Gastrocnemius medialis (tissue), 4 donors: ENCODE data around the gene MEX3A. TPM values are rescaled to one million over a fixed set of nuclear protein-coding genes. Genes with fewer than 3 reads are reported as not detected.
A peak's percentile ranks its signal among the peaks of the same experiment; 100 is the strongest.

Experiments used
- ATAC-seq, 2 donors: fragments of 150-250 bp; one replicate each; pipeline ENCODE4 v1.9.1; 2016
- DNase-seq, 2 donors: peaks; one replicate each; pipeline ENCODE4 v3.0.0-alpha.2; 2019
- H3K27ac ChIP-seq, 4 donors: fragments of 200-600 bp; sonication (generic); 1 replicate in 1 of 4; 2 replicates in 3 of 4; pipeline ENCODE4 v1.5.1; 2016 to 2018; ENCODE audit warnings: mild to moderate bottlenecking in 2 of 4, moderate library complexity in 1 of 4
- H3K27me3 ChIP-seq, 3 donors: fragments of 200-600 bp; sonication (generic) in 2 of 3; 1 replicate in 1 of 3; 2 replicates in 2 of 3; pipeline versions ENCODE4 v1.5.1 to v1.6.0; 2016 to 2019; ENCODE audit warnings: mild to moderate bottlenecking in 1 of 3, moderate library complexity in 1 of 3
- H3K36me3 ChIP-seq, 2 donors: fragments of 200-600 bp; sonication (generic) in 1 of 2; one replicate each; pipeline ENCODE4 v1.5.1; 2017 to 2018
- H3K4me1 ChIP-seq, 2 donors: fragments of 200-600 bp; sonication (generic) in 1 of 2; one replicate each; pipeline ENCODE4 v1.5.1; 2016 to 2017; ENCODE audit warnings: mild to moderate bottlenecking in 2 of 2
- H3K4me3 ChIP-seq, 4 donors: fragments of 200-600 bp; sonication (generic) in 3 of 4; 1 replicate in 1 of 4; 2 replicates in 3 of 4; pipeline ENCODE4 v1.5.1; 2016 to 2019; ENCODE audit warnings: mild to moderate bottlenecking in 2 of 4
- H3K9me3 ChIP-seq, 3 donors: fragments of 200-600 bp; sonication (generic) in 2 of 3; 1 replicate in 1 of 3; 2 replicates in 2 of 3; pipeline ENCODE4 v1.5.1; 2016 to 2019
- CTCF ChIP-seq, 5 experiments: fragments of 450-650 bp in 3 of 5; fragments of 200-600 bp in 2 of 5; sonication (generic) in 2 of 5; IDR thresholded peaks in 4 of 5; conservative IDR thresholded peaks in 1 of 5; 1 replicate in 4 of 5; 2 replicates in 1 of 5; pipeline ENCODE4 v1.5.1; 2016 to 2019; ENCODE audit warnings: antibody characterized with exemption in 5 of 5, mild to moderate bottlenecking in 3 of 5, moderate library complexity in 3 of 5
- POLR2A ChIP-seq, 2 donors: fragments of 450-650 bp; IDR thresholded peaks; one replicate each; pipeline ENCODE4 v1.6.1; 2017; ENCODE audit warnings: antibody characterized with exemption in 2 of 2, mild to moderate bottlenecking in 2 of 2, moderate library complexity in 2 of 2
- in situ Hi-C, 4 donors: fragments of 200-750 bp; cut with MboI; loops; one replicate each; pipeline versions ENCODE4 v1.15.0 to v1.8.0; 2017; ENCODE audit warnings: low sequenced_read_pairs in 4 of 4
- intact Hi-C: fragments of 100-400 bp; cut with DNase I; formaldehyde crosslinking; loops from one replicate; pipeline ENCODE4 v1.15.1; 2023; ENCODE audit warnings: low total_unique reads
- total RNA-seq, 4 donors: library from RNA; depleted of rRNA; stranded (reverse); fragments of >200 nt; gene quantifications; one replicate each; pipeline versions ENCODE4 v1.1.0 to v1.2.3, GENCODE V29; 2016

Gene MEX3A
- total RNA-seq, 4 donors from 2014 or later, result not detected

- TF ChIP-seq CTCF (IDR thresholded peaks at IDR 0.05 in 4 of 5, conservative IDR thresholded peaks at IDR 0.05 in 1 of 5) (no peak), POLR2A (IDR thresholded peaks at IDR 0.05) (no peak)
- no peak for DNase-seq
- Histone ChIP-seq H3K27me3 (no peaks in the 10 kb centered on the region), H3K4me1 (peaks cover 69% of the 10 kb centered on the region in 2 donors), H3K27ac (peak overlapping the region; percentile 96 to 99 (median 98)), H3K4me3 (peak overlapping the region in 2 of 4 donors; percentile 7 to 19), H3K9me3 (no peaks in the 10 kb centered on the region), H3K36me3 (no peaks in the 10 kb centered on the region)
- intact Hi-C loops, result loop anchor here (10.0 kb wide), 1 partner anchor 357 kb away; no protein-coding TSS in a partner anchor
- in situ Hi-C loops, result loop anchor here in 1 of 4 donors (25.0 kb wide), 1 partner anchor 379 kb away; no protein-coding TSS in a partner anchor
- no peak for ATAC-seq
Observed at GRCh38 chr1:156108057-156108456, 25.8 kb upstream of the MEX3A start.

GRCh38 chr1:156106624-156107488 is 24.6 kb upstream of the MEX3A start:
- in situ Hi-C loops, result loop anchor here in 1 of 4 donors (25.0 kb wide), 1 partner anchor 380 kb away; no protein-coding TSS in a partner anchor

GRCh38 chr1:156104861-156105832 is 22.9 kb upstream of the MEX3A start:
- ATAC-seq (no peak), DNase-seq (no peak)
- Histone ChIP-seq H3K9me3 (no peaks in the 10 kb centered on the region), H3K36me3 (no peaks in the 10 kb centered on the region), H3K27me3 (no peaks in the 10 kb centered on the region), H3K4me3 (peak overlapping the region in 3 of 4 donors; percentile 51 to 67 (median 60)), H3K27ac (peak overlapping the region; percentile 96 to 99 (median 98)), H3K4me1 (peaks cover 64 to 71% of the 10 kb centered on the region in 2 donors)
- in situ Hi-C loops (loop anchor here in 1 of 4 donors (25.0 kb wide), 1 partner anchor 382 kb away; no protein-coding TSS in a partner anchor), intact Hi-C loops (loop anchor here (10.0 kb wide), 1 partner anchor 360 kb away; no protein-coding TSS in a partner anchor)
- TF ChIP-seq POLR2A (IDR thresholded peaks at IDR 0.05) (no peak), CTCF (IDR thresholded peaks at IDR 0.05 in 4 of 5, conservative IDR thresholded peaks at IDR 0.05 in 1 of 5) (no peak)

More at GRCh38 chr1:156106624-156107488, 24.6 kb upstream of the MEX3A start:
- Histone ChIP-seq H3K4me3 (peak overlapping the region; percentile 38 to 67 (median 56)), H3K36me3 (no peaks in the 10 kb centered on the region), H3K4me1 (peaks cover 60 to 71% of the 10 kb centered on the region in 2 donors), H3K27me3 (no peaks in the 10 kb centered on the region), H3K27ac (peak overlapping the region; percentile 96 to 99 (median 98)), H3K9me3 (no peaks in the 10 kb centered on the region)
- intact Hi-C loops, result loop anchor here (1.0 to 10.0 kb wide), 3 partner anchors 8 to 358 kb away; no protein-coding TSS in a partner anchor
- DNase-seq, result peak in 1 of 2 donors; percentile 47
- TF ChIP-seq POLR2A (IDR thresholded peaks at IDR 0.05), result no peak
- TF ChIP-seq CTCF (IDR thresholded peaks at IDR 0.05 in 4 of 5, conservative IDR thresholded peaks at IDR 0.05 in 1 of 5), result no peak
- ATAC-seq, result peak; percentile 13 to 45
